Measurements from ENCODE around the gene OR10H1. TPM values are rescaled to one million over a fixed set of nuclear protein-coding genes. Genes with fewer than 3 reads are reported as not detected.
A peak's percentile ranks its signal among the peaks of the same experiment; 100 is the strongest.

The OR10H1 gene
- total RNA-seq, 2 experiments from 2014 or later: not detected

- no peaks in the 10 kb centered on the region for H3K36me3 Mint-ChIP-seq
- H3K4me1 Mint-ChIP-seq: no peaks in the 10 kb centered on the region
- peaks cover 71% of the 10 kb centered on the region for H3K27me3 Mint-ChIP-seq
- peaks cover 6% of the 10 kb centered on the region for H3K9me3 Mint-ChIP-seq
- peak overlapping the region; percentile 62 for H3K4me3 Mint-ChIP-seq
- peak; percentile 15 for DNase-seq
- H3K27ac Mint-ChIP-seq: no peak overlapping the region
Observed at GRCh38 chr19:15759962-15760565, 55.4 kb downstream of the OR10H1 start.

GRCh38 chr19:15758379-15758778, 57.1 kb downstream of the OR10H1 start:
- Mint-ChIP-seq H3K27ac (no peak overlapping the region), H3K36me3 (no peaks in the 10 kb centered on the region), H3K4me3 (no peak overlapping the region), H3K27me3 (peaks cover 84% of the 10 kb centered on the region), H3K4me1 (no peaks in the 10 kb centered on the region), H3K9me3 (peaks cover 6% of the 10 kb centered on the region)
- no peak for DNase-seq

Other genes starting within 250 kb of the OR10H1 start
- not detected for gene CYP4F8, start 200.4 kb downstream of the OR10H1 start, total RNA-seq
- gene CYP4F3, start 174.8 kb downstream of the OR10H1 start, total RNA-seq: under 1 TPM; 0.06 to 0.23 TPM
- gene CYP4F12, start 142.6 kb downstream of the OR10H1 start, total RNA-seq: not detected
- not detected for gene OR10H2, start 87.6 kb downstream of the OR10H1 start, total RNA-seq
- gene OR10H3, start 77.7 kb downstream of the OR10H1 start, total RNA-seq: not detected
- not detected for gene OR10H5, start 28.0 kb downstream of the OR10H1 start, total RNA-seq
- under 1 TPM in 1 of 2 experiments, not detected in 1; 0.14 TPM for gene CYP4F2, start 82.4 kb upstream of the OR10H1 start, total RNA-seq
- not detected for gene CYP4F11, start 118.9 kb upstream of the OR10H1 start, total RNA-seq
- not detected for gene OR10H4, start 133.3 kb upstream of the OR10H1 start, total RNA-seq